ENCODE measurements around the gene PIN1.

GRCh38 chr19:9835507-9835949 is 410 bp downstream of the PIN1 start:
- TF ChIP-seq CTCF (IDR thresholded peaks at IDR 0.05) (no peak), POLR2A (IDR thresholded peaks at IDR 0.05) (no peak)
